H9 (cell line): Measurements from ENCODE around the gene RPS23. TPM values are rescaled to one million over a fixed set of nuclear protein-coding genes. Genes with fewer than 3 reads are reported as not detected.

ENCODE experiments used
- DNase-seq: peaks from one replicate; pipeline ENCODE4 v3.0.0-alpha.2; 2017
- H2AFZ ChIP-seq: one replicate; pipeline ENCODE4 v1.6.1; 2013; ENCODE audit warnings: mild to moderate bottlenecking, low read length, control low read depth, moderate library complexity
- H2AK5ac ChIP-seq: 2 replicates; pipeline ENCODE4 v1.6.1; 2013; ENCODE audit warnings: low read length, control low read depth, mixed read lengths; ENCODE audit not compliant: insufficient read length
- H2BK120ac ChIP-seq: one replicate; pipeline ENCODE4 v1.6.1; 2013; ENCODE audit warnings: low read depth, mild to moderate bottlenecking, low read length, control low read depth, inconsistent platforms; ENCODE audit not compliant: poor library complexity, severe bottlenecking
- H2BK12ac ChIP-seq: 2 replicates; pipeline ENCODE4 v1.6.1; 2013; ENCODE audit warnings: low read length, control low read depth, mixed read lengths, low read depth; ENCODE audit not compliant: insufficient read length
- H2BK15ac ChIP-seq: 2 replicates; pipeline ENCODE4 v1.6.1; 2013; ENCODE audit warnings: low read depth, low read length, control low read depth
- H2BK20ac ChIP-seq: one replicate; pipeline ENCODE4 v1.6.1; 2013; ENCODE audit warnings: low read depth, mild to moderate bottlenecking, low read length, control low read depth, inconsistent platforms; ENCODE audit not compliant: poor library complexity, severe bottlenecking
- H2BK5ac ChIP-seq: 2 replicates; pipeline ENCODE4 v1.6.1; 2013; ENCODE audit warnings: low read length, control low read depth, mixed read lengths; ENCODE audit not compliant: insufficient read length
- H3K14ac ChIP-seq: 2 replicates; pipeline ENCODE4 v1.6.1; 2013; ENCODE audit warnings: low read length, control low read depth; ENCODE audit not compliant: insufficient read depth
- H3K18ac ChIP-seq: 2 replicates; pipeline ENCODE4 v1.6.1; 2013; ENCODE audit warnings: low read depth, mild to moderate bottlenecking, mixed read lengths, low read length, control low read depth; ENCODE audit not compliant: insufficient read length
- H3K23ac ChIP-seq: 2 replicates; pipeline ENCODE4 v1.6.1; 2013; ENCODE audit warnings: low read length, control low read depth, mixed read lengths, low read depth; ENCODE audit not compliant: insufficient read length
- H3K23me2 ChIP-seq: 2 replicates; pipeline ENCODE4 v1.6.1; 2013; ENCODE audit warnings: low read depth, mild to moderate bottlenecking, mixed read lengths, low read length, control low read depth; ENCODE audit not compliant: insufficient read length, poor library complexity, severe bottlenecking
- H3K27ac ChIP-seq: 2 replicates; pipeline ENCODE4 v1.5.1; 2013; ENCODE audit warnings: low read length, control low read depth, mixed read lengths, low read depth; ENCODE audit not compliant: insufficient read length
- H3K27me3 ChIP-seq: 2 replicates; pipeline ENCODE4 v1.6.1; 2013; ENCODE audit warnings: low read length, control low read depth, inconsistent platforms; ENCODE audit not compliant: insufficient read depth
- H3K4ac ChIP-seq: 2 replicates; pipeline ENCODE4 v1.6.1; 2013; ENCODE audit warnings: low read depth, mild to moderate bottlenecking, control low read depth, inconsistent platforms, low read length, moderate library complexity
- H3K4me1 ChIP-seq: 2 replicates; pipeline ENCODE4 v1.6.1; 2013; ENCODE audit warnings: low read length, control low read depth, inconsistent platforms; ENCODE audit not compliant: insufficient read depth
- H3K4me2 ChIP-seq: 2 replicates; pipeline ENCODE4 v1.6.1; 2013; ENCODE audit warnings: low read length, control low read depth, mixed read lengths; ENCODE audit not compliant: insufficient read length, insufficient read depth
- H3K56ac ChIP-seq: 2 replicates; pipeline ENCODE4 v1.6.1; 2013; ENCODE audit warnings: low read depth, mild to moderate bottlenecking, mixed read lengths, low read length, control low read depth; ENCODE audit not compliant: insufficient read length
- H3K79me1 ChIP-seq: 2 replicates; pipeline ENCODE4 v1.6.1; 2013; ENCODE audit warnings: low read depth, mild to moderate bottlenecking, moderate library complexity, low read length, control low read depth, inconsistent platforms; ENCODE audit not compliant: insufficient read depth, poor library complexity, severe bottlenecking
- H3K79me2 ChIP-seq: 2 replicates; pipeline ENCODE4 v1.6.1; 2013; ENCODE audit warnings: low read length, control low read depth, inconsistent platforms; ENCODE audit not compliant: insufficient read depth
- H3K9ac ChIP-seq: 2 replicates; pipeline ENCODE4 v1.6.1; 2013; ENCODE audit warnings: low read length, control low read depth, mixed read lengths; ENCODE audit not compliant: insufficient read length; ENCODE audit errors: extremely low read depth
- H3K9me3 ChIP-seq: one replicate; pipeline ENCODE4 v1.6.1; 2013; ENCODE audit warnings: low read depth, low read length, inconsistent platforms; ENCODE audit not compliant: control insufficient read depth
- H3T11ph ChIP-seq: one replicate; pipeline ENCODE4 v1.6.1; 2013; ENCODE audit warnings: mild to moderate bottlenecking, low read length, control low read depth, inconsistent platforms
- H4K20me1 ChIP-seq: one replicate; pipeline ENCODE4 v1.6.1; 2013; ENCODE audit not compliant: control insufficient read depth, insufficient read length, insufficient read depth
- H4K5ac ChIP-seq: 2 replicates; pipeline ENCODE4 v1.6.1; 2013; ENCODE audit warnings: low read depth, mild to moderate bottlenecking, mixed read lengths, low read length, control low read depth; ENCODE audit not compliant: insufficient read length
- H4K8ac ChIP-seq: replicated peaks from 2 replicates; pipeline ENCODE4 v1.6.1; 2013; ENCODE audit warnings: low read length, control low read depth, mixed read lengths, low read depth; ENCODE audit not compliant: insufficient read length
- H4K91ac ChIP-seq: 2 replicates; pipeline ENCODE4 v1.6.1; 2013; ENCODE audit warnings: low read depth, mild to moderate bottlenecking, moderate library complexity, mixed read lengths, low read length, control low read depth; ENCODE audit not compliant: insufficient read length
- H3K27ac Mint-ChIP-seq, 3 experiments: 2 replicates in 2 of 3; 3 replicates in 1 of 3; pipeline ENCODE4 v1.8.0; 2020 to 2021; ENCODE audit warnings: mixed read lengths in 3 of 3, mild to moderate bottlenecking in 1 of 3, moderate library complexity in 1 of 3
- H3K27me3 Mint-ChIP-seq: 2 replicates; pipeline ENCODE4 v1.8.0; 2021; ENCODE audit warnings: low read depth, mild to moderate bottlenecking, moderate library complexity, mixed read lengths
- H3K36me3 Mint-ChIP-seq, 3 experiments: 2 replicates in 2 of 3; 3 replicates in 1 of 3; pipeline ENCODE4 v1.8.0; 2020 to 2021; ENCODE audit warnings: low read depth in 3 of 3, mixed read lengths in 3 of 3; ENCODE audit not compliant: insufficient read depth in 1 of 3
- H3K4me1 Mint-ChIP-seq, 2 experiments: 2 replicates each; pipeline ENCODE4 v1.8.0; 2020; ENCODE audit warnings: mixed read lengths in 2 of 2
- H3K4me3 Mint-ChIP-seq, 2 experiments: 2 replicates in 1 of 2; 3 replicates in 1 of 2; pipeline ENCODE4 v1.8.0; 2020 to 2021; ENCODE audit warnings: mild to moderate bottlenecking in 2 of 2, mixed read lengths in 2 of 2, moderate library complexity in 1 of 2
- H3K9me3 Mint-ChIP-seq, 2 experiments: 2 replicates in 1 of 2; 3 replicates in 1 of 2; pipeline ENCODE4 v1.8.0; 2020; ENCODE audit warnings: mild to moderate bottlenecking in 2 of 2, mixed read lengths in 2 of 2, moderate library complexity in 1 of 2
- CTCF ChIP-seq: fragments of 200-600 bp; sonication (generic); conservative IDR thresholded peaks from 3 replicates; pipeline ENCODE4 v1.8.0; 2021; ENCODE audit warnings: antibody characterized with exemption, mild to moderate bottlenecking
- total RNA-seq: library from RNA; stranded (reverse); gene quantifications from 2 replicates; pipeline ENCODE4 v1.2.1, GENCODE V29; 2021

The RPS23 gene
- total RNA-seq, 1 experiment from 2014 or later = 2,916 TPM

- H3K56ac ChIP-seq = no peak overlapping the region
- H3K9me3 Mint-ChIP-seq = peaks cover 3 to 4% of the 10 kb centered on the region in 2 experiments; a peak in 3 of 5 replicates
- no peak overlapping the region for H3T11ph ChIP-seq
- H2AFZ ChIP-seq = no peak overlapping the region
- H3K9me3 ChIP-seq = no peaks in the 10 kb centered on the region
- no peak overlapping the region for H3K27ac ChIP-seq
- peaks cover 4% of the 10 kb centered on the region; the same call in 1 of the 2 replicates for H3K4me1 ChIP-seq
- H4K91ac ChIP-seq = no peak overlapping the region
- no peak for TF ChIP-seq CTCF
- H2BK15ac ChIP-seq = no peak overlapping the region
- no peak overlapping the region for H2AK5ac ChIP-seq
- H3K79me1 ChIP-seq = no peaks in the 10 kb centered on the region
- H2BK12ac ChIP-seq = no peak overlapping the region
- H3K36me3 Mint-ChIP-seq = peaks cover 0 to 5% (median 2%) of the 10 kb centered on the region in 3 experiments; a peak in 4 of 7 replicates
- peaks cover 64 to 65% of the 10 kb centered on the region in 2 experiments for H3K4me1 Mint-ChIP-seq
- no peak overlapping the region for H2BK120ac ChIP-seq
- H3K27me3 ChIP-seq = no peaks in the 10 kb centered on the region; the same call in 1 of the 2 replicates
- DNase-seq = no peak
- H4K20me1 ChIP-seq = no peaks in the 10 kb centered on the region
- no peak overlapping the region for H3K9ac ChIP-seq
- H3K14ac ChIP-seq = no peak overlapping the region
- H4K5ac ChIP-seq = no peak overlapping the region
- no peak overlapping the region for H2BK5ac ChIP-seq
- peak overlapping the region; percentile 28 to 50; a peak in 2 of 5 replicates for H3K4me3 Mint-ChIP-seq
- no peak overlapping the region for H3K4me2 ChIP-seq
- H3K27me3 Mint-ChIP-seq = peaks cover 2% of the 10 kb centered on the region; the same call in 1 of the 2 replicates
- H3K4ac ChIP-seq = no peak overlapping the region
- no peak overlapping the region for H3K27ac Mint-ChIP-seq
- H2BK20ac ChIP-seq = no peak overlapping the region
- H3K79me2 ChIP-seq = no peaks in the 10 kb centered on the region
- H3K23ac ChIP-seq = no peak overlapping the region
- no peak overlapping the region for H4K8ac ChIP-seq
- H3K23me2 ChIP-seq = no peaks in the 10 kb centered on the region
- no peak overlapping the region for H3K18ac ChIP-seq
Measured at GRCh38 chr5:82295144-82295543, 17.0 kb upstream of the RPS23 start.
